Spleen (tissue), 11 donors: ENCODE measurements around the gene APOA1. TPM values are rescaled to one million over a fixed set of nuclear protein-coding genes. Genes with fewer than 3 reads are reported as not detected.

Experiments used
- DNase-seq: peaks from one replicate; pipeline ENCODE4 v3.0.0-alpha.2; 2020
- H3K27ac ChIP-seq, 8 donors: fragments of 200-600 bp; sonication (generic) in 7 of 8; 1 replicate in 4 of 8; 2 replicates in 4 of 8; pipeline versions ENCODE4 v1.5.0 to v1.8.0; 2016 to 2021; ENCODE audit warnings: inconsistent platforms in 4 of 8, mild to moderate bottlenecking in 4 of 8, moderate library complexity in 1 of 8
- H3K27me3 ChIP-seq, 7 donors: fragments of 200-600 bp; sonication (generic) in 6 of 7; replicated peaks in 1 of 7; 1 replicate in 4 of 7; 2 replicates in 3 of 7; pipeline versions ENCODE4 v1.5.0 to v1.8.0; 2016 to 2021; ENCODE audit warnings: inconsistent platforms in 3 of 7, mild to moderate bottlenecking in 1 of 7
- H3K36me3 ChIP-seq, 6 donors: fragments of 200-600 bp; sonication (generic) in 5 of 6; 1 replicate in 4 of 6; 2 replicates in 2 of 6; pipeline versions ENCODE4 v1.5.0 to v1.8.0; 2016 to 2021; ENCODE audit warnings: inconsistent platforms in 2 of 6
- H3K4me1 ChIP-seq, 6 donors: fragments of 200-600 bp; sonication (generic) in 5 of 6; 1 replicate in 3 of 6; 2 replicates in 3 of 6; pipeline versions ENCODE4 v1.5.0 to v1.8.0; 2016 to 2021; ENCODE audit warnings: inconsistent platforms in 3 of 6
- H3K4me3 ChIP-seq, 8 donors: fragments of 200-600 bp; sonication (generic) in 7 of 8; 1 replicate in 4 of 8; 2 replicates in 4 of 8; pipeline versions ENCODE4 v1.5.0 to v1.8.0; 2016 to 2021; ENCODE audit warnings: inconsistent platforms in 4 of 8, mild to moderate bottlenecking in 4 of 8, moderate library complexity in 2 of 8
- H3K9me3 ChIP-seq, 8 donors: fragments of 200-600 bp; sonication (generic) in 7 of 8; 1 replicate in 4 of 8; 2 replicates in 4 of 8; pipeline versions ENCODE4 v1.5.0 to v1.8.0; 2016 to 2021; ENCODE audit warnings: inconsistent platforms in 4 of 8
- POLR2A ChIP-seq, 3 donors: fragments of 450-650 bp; IDR thresholded peaks; one replicate each; pipeline ENCODE4 v1.5.1; 2017; ENCODE audit warnings: antibody characterized with exemption in 3 of 3, mild to moderate bottlenecking in 1 of 3
- POLR2AphosphoS5 ChIP-seq, 3 donors: sonication (generic); formaldehyde crosslinking; IDR thresholded peaks; one replicate each; pipeline ENCODE4 v1.5.1; 2017; ENCODE audit warnings: antibody characterized with exemption in 3 of 3
- WGBS, 5 donors: extraction: QIAGEN DNeasy Blood & Tissue Kit in 3 of 5; methylation state at CpG; one replicate each; pipeline versions ENCODE4 v1.1.5 to v1.1.7; 2013 to 2018; 5-methylcytosine and 5-hydroxymethylcytosine counted together
- intact Hi-C: fragments of 100-400 bp; cut with DNase I; formaldehyde crosslinking; loops from one replicate; pipeline ENCODE4 v1.15.0; 2023; ENCODE audit warnings: low total_unique reads
- polyA plus RNA-seq, 3 donors: library from polyadenylated mRNA; stranded (reverse); fragments of 200-250 nt; gene quantifications; one replicate each; pipeline ENCODE4 v1.2.1, GENCODE V29; 2013
- total RNA-seq, 7 donors: library from RNA; depleted of rRNA in 3 of 7; stranded (reverse); fragments of >200 nt in 3 of 7; fragmentation: NEBNext Ultra II Directional in 4 of 7; extraction: Animal tissue kit (Norgen Biotek cat#: 25700) in 4 of 7; gene quantifications; one replicate each; pipeline versions ENCODE4 v1.1.0 to v1.2.1, GENCODE V29; 2016 to 2021
- TF ChIP-seq, protein P1 (sequence below), 11 experiments: fragments of 200-600 bp in 7 of 11; fragments of 450-650 bp in 4 of 11; sonication (generic) in 4 of 11; IDR thresholded peaks in 8 of 11; conservative IDR thresholded peaks in 3 of 11; 1 replicate in 7 of 11; 2 replicates in 4 of 11; pipeline versions ENCODE4 v1.4.0 to v1.8.0; 2016 to 2021; ENCODE audit warnings: antibody characterized with exemption in 11 of 11, inconsistent platforms in 4 of 11, mild to moderate bottlenecking in 1 of 11
- donor health status: healthy with polysubstance abuse.
- donor health status: DM: no; HTN: no; CAD: no; lungs with moderate emphysema.
- donor health status: DM: no; HTN: no; CAD: no.
- donor health status: Bipolar disorder and iron deficiency.
- donor health status: healthy.
- donor health status: DM: no; HTN: no; CAD: no.
- donor health status: DM: yes; HTN: yes; CAD: no.

Gene APOA1
- total and polyA plus RNA-seq, 10 donors = 0.44 to 3.3 (median 1.5) TPM; not detected in 2

DNA sequence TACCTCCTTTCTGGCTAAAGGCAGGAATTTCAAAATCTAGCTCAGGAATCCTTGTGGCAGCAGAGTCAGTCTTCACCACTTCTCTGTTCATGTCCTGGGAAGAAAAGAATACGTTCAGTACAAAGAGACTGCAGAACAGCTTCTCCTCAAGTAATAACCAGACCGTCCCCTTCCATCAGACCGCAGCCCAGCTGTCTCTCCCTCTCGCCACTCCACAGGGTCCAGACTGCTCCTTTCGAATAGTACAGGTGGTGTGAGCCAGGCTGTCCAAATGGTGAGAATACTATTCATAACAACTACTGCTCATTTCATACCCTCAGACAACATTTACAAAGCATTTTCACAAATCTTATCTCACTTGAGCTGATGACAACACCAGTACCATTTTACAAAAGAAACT, 50.5 kb downstream of the APOA1 start:
- intact Hi-C loops = no loop called here

GRCh38 chr11:116786326-116786725, 51.1 kb downstream of the APOA1 start:
- H3K9me3 ChIP-seq = no peaks in the 10 kb centered on the region
- H3K27ac ChIP-seq = no peak overlapping the region
- 74 to 98% (median 89%) methylated on average over 2 of the region's 2 CpGs for WGBS, 5 donors
- TF ChIP-seq POLR2A (IDR thresholded peaks at IDR 0.05) (no peak), POLR2AphosphoS5 (IDR thresholded peaks at IDR 0.05) (no peak)
- TF ChIP-seq, protein P1, sequence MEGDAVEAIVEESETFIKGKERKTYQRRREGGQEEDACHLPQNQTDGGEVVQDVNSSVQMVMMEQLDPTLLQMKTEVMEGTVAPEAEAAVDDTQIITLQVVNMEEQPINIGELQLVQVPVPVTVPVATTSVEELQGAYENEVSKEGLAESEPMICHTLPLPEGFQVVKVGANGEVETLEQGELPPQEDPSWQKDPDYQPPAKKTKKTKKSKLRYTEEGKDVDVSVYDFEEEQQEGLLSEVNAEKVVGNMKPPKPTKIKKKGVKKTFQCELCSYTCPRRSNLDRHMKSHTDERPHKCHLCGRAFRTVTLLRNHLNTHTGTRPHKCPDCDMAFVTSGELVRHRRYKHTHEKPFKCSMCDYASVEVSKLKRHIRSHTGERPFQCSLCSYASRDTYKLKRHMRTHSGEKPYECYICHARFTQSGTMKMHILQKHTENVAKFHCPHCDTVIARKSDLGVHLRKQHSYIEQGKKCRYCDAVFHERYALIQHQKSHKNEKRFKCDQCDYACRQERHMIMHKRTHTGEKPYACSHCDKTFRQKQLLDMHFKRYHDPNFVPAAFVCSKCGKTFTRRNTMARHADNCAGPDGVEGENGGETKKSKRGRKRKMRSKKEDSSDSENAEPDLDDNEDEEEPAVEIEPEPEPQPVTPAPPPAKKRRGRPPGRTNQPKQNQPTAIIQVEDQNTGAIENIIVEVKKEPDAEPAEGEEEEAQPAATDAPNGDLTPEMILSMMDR (IDR thresholded peaks at IDR 0.05 in 8 of 11, conservative IDR thresholded peaks at IDR 0.05 in 3 of 11) = no peak
- no peak for DNase-seq
- peaks cover 14 to 44% (median 30%) of the 10 kb centered on the region in 6 donors for H3K4me1 ChIP-seq
- peaks cover 0 to 55% (median 49%) of the 10 kb centered on the region in 6 donors for H3K36me3 ChIP-seq
- H3K27me3 ChIP-seq = peaks cover 0 to 13% (median 0%) of the 10 kb centered on the region in 7 donors
- intact Hi-C loops = no loop called here
- peak overlapping the region in 1 of 8 donors; percentile 97 for H3K4me3 ChIP-seq

More for the DNA sequence above, 50.5 kb downstream of the APOA1 start:
- peaks cover 0 to 49% (median 43%) of the 10 kb centered on the region in 6 donors for H3K36me3 ChIP-seq
- H3K27ac ChIP-seq = peak overlapping the region in 4 of 8 donors; percentile 83 to 92 (median 90)
- DNase-seq = no peak
- H3K27me3 ChIP-seq = peaks cover 0 to 19% (median 0%) of the 10 kb centered on the region in 7 donors
- peak overlapping the region; percentile 86 to 99 (median 96) for H3K4me3 ChIP-seq
- 57 to 82% (median 75%) methylated on average over 5 of the region's 5 CpGs for WGBS, 5 donors
- no peaks in the 10 kb centered on the region for H3K9me3 ChIP-seq
- TF ChIP-seq POLR2A (IDR thresholded peaks at IDR 0.05) = no peak
- peaks cover 14 to 50% (median 35%) of the 10 kb centered on the region in 6 donors for H3K4me1 ChIP-seq

Other genes with a start within 250 kb of the APOA1 start
- gene BUD13, start 64.6 kb downstream of the APOA1 start, total RNA-seq = 10 to 100 TPM; 15.5 to 19.7 (median 16.3) TPM
- gene BUD13, start 64.6 kb downstream of the APOA1 start, polyA plus RNA-seq = 10 to 100 TPM; 12.3 to 20.3 (median 16.4) TPM
- gene ZPR1, start 49.6 kb downstream of the APOA1 start, total RNA-seq = 10 to 100 TPM; 20.5 to 47.6 (median 34.4) TPM
- gene ZPR1, start 49.6 kb downstream of the APOA1 start, polyA plus RNA-seq = 10 to 100 TPM; 16.2 to 24.0 (median 19.1) TPM
- gene APOA5, start 45.7 kb downstream of the APOA1 start, total RNA-seq = not detected
- gene APOA5, start 45.7 kb downstream of the APOA1 start, polyA plus RNA-seq = not detected
- not detected for gene APOA4, start 14.3 kb downstream of the APOA1 start, total RNA-seq
- gene APOA4, start 14.3 kb downstream of the APOA1 start, polyA plus RNA-seq = under 1 TPM in 2 of 3 donors, not detected in 1; 0.05 to 0.16 TPM
- gene APOC3, start 7.7 kb downstream of the APOA1 start, total RNA-seq = not detected
- under 1 TPM in 1 of 3 donors, not detected in 2; 0.70 TPM for gene APOC3, start 7.7 kb downstream of the APOA1 start, polyA plus RNA-seq